K562 (cell line): ENCODE measurements around the gene VWA5B1. TPM values are rescaled to one million over a fixed set of nuclear protein-coding genes. Genes with fewer than 3 reads are reported as not detected.

ENCODE experiments used
- ATAC-seq: fragments of 200-7000 bp; cut with Tn5 transposase; 3 replicates; pipeline ENCODE4 v1.9.1; 2020; ENCODE audit warnings: moderate library complexity
- BruUV-seq: library from RNA; stranded (reverse); fragments of 400-500 nt; replicated peaks from 2 replicates; lab custom pipeline; 2021; lab: Mats Ljungman, UMichigan
- CTCF ChIA-PET: fragments of 300-600 bp; formaldehyde crosslinking; extraction: SDS; loops from one replicate; lab custom pipeline; 2021; ENCODE audit warnings: low intra/inter-chr PET ratio; lab: Yijun Ruan, JAX
- POLR2A ChIA-PET: fragments of 300-600, 350-650 bp; sonication (Branson Sonifier 250); formaldehyde crosslinking; extraction: SDS; loops from one replicate; lab custom pipeline; 2021; ENCODE audit warnings: antibody characterized with exemption, inconsistent platforms; lab: Yijun Ruan, JAX
- DNase-seq, 4 experiments: peaks; one replicate each; pipeline versions ENCODE4 v3.0.0 to v3.0.0-alpha.2; 2011 to 2018; ENCODE audit warnings: low spot score in 3 of 4, mixed read lengths in 3 of 4; ENCODE audit errors: extremely low read depth in 1 of 4
- FAIRE-seq: peaks from 2 replicates; lab custom pipeline; 2011; peaks lifted over from hg19 to GRCh38; lab: Jason Lieb, UNC
- H2AFZ ChIP-seq: 2 replicates; pipeline ENCODE4 v1.6.0; 2011; ENCODE audit warnings: low read depth, low read length, control low read depth, inconsistent platforms
- H3K27ac ChIP-seq: fragments of 200-600 bp; 3 replicates; pipeline ENCODE4 v1.8.0; 2011; ENCODE audit warnings: low read depth, mild to moderate bottlenecking, control low read depth, inconsistent platforms, low read length, moderate library complexity, mixed read lengths; ENCODE audit errors: extremely low read depth
- H3K27me3 ChIP-seq, 2 experiments: fragments of 300-600 bp in 1 of 2; 2 replicates in 1 of 2; 3 replicates in 1 of 2; pipeline versions ENCODE4 v1.6.0 to v1.8.0; 2011; ENCODE audit warnings: inconsistent platforms in 2 of 2, low read length in 2 of 2, mild to moderate bottlenecking in 1 of 2, mixed read lengths in 1 of 2, moderate library complexity in 1 of 2; ENCODE audit not compliant: control insufficient read depth in 2 of 2, insufficient read depth in 2 of 2
- H3K36me3 ChIP-seq: fragments of 300-600 bp; 3 replicates; pipeline ENCODE4 v1.8.0; 2011; ENCODE audit warnings: mild to moderate bottlenecking, low read length, inconsistent platforms; ENCODE audit not compliant: control insufficient read depth, insufficient read depth
- H3K4me1 ChIP-seq, 2 experiments: fragments of 200-600 bp in 1 of 2; replicated peaks in 1 of 2; 2 replicates in 1 of 2; 3 replicates in 1 of 2; pipeline versions ENCODE4 v1.5.1 to v1.8.0; 2011; ENCODE audit warnings: inconsistent platforms in 2 of 2, low read length in 2 of 2, mild to moderate bottlenecking in 1 of 2, mixed read lengths in 1 of 2, moderate library complexity in 1 of 2; ENCODE audit not compliant: control insufficient read depth in 2 of 2, insufficient read depth in 2 of 2
- H3K4me2 ChIP-seq: 2 replicates; pipeline ENCODE4 v1.6.1; 2011; ENCODE audit warnings: low read length, control low read depth, inconsistent platforms, mixed read lengths; ENCODE audit not compliant: insufficient read depth
- H3K4me3 ChIP-seq: fragments of 200-600 bp; sonication (generic), shearing (Covaris generic); 2 replicates; pipeline ENCODE4 v1.5.1; 2016; ENCODE audit warnings: control low read depth, inconsistent platforms
- H3K79me2 ChIP-seq: fragments of 200-600 bp; 3 replicates; pipeline ENCODE4 v1.8.0; 2011; ENCODE audit warnings: low read length, inconsistent platforms; ENCODE audit not compliant: control insufficient read depth, insufficient read depth
- H3K9ac ChIP-seq, 2 experiments: 2 replicates each; pipeline versions ENCODE4 v1.6.0 to v1.6.1; 2011; ENCODE audit warnings: low read depth in 2 of 2, low read length in 2 of 2, control low read depth in 1 of 2, inconsistent platforms in 1 of 2, mild to moderate bottlenecking in 1 of 2, mixed read lengths in 1 of 2; ENCODE audit not compliant: insufficient read depth in 1 of 2
- H3K9me1 ChIP-seq: one replicate; pipeline ENCODE4 v1.6.0; 2011; ENCODE audit warnings: inconsistent platforms, mild to moderate bottlenecking, low read length, moderate library complexity; ENCODE audit not compliant: control insufficient read depth, insufficient read depth
- H3K9me3 ChIP-seq: replicated peaks from 2 replicates; pipeline ENCODE4 v1.5.1; 2011; ENCODE audit warnings: low read depth, low read length, inconsistent platforms; ENCODE audit not compliant: control insufficient read depth, insufficient read depth
- H4K20me1 ChIP-seq: replicated peaks from 2 replicates; pipeline ENCODE4 v1.6.1; 2011; ENCODE audit warnings: low read length, inconsistent platforms, mixed read lengths; ENCODE audit not compliant: control insufficient read depth, insufficient read depth
- ASH1L ChIP-seq: fragments of 450-650 bp; IDR thresholded peaks from 2 replicates; pipeline ENCODE4 v1.6.1; 2018; ENCODE audit warnings: borderline replicate concordance, mild to moderate bottlenecking, low read depth; ENCODE audit not compliant: partially characterized antibody
- CREB1 ChIP-seq, 2 experiments: sonication (generic) in 1 of 2; formaldehyde crosslinking in 1 of 2; IDR thresholded peaks; 2 replicates each; pipeline versions ENCODE4 v1.6.1 to v1.8.0; 2012 to 2022; ENCODE audit warnings: inconsistent platforms in 1 of 2, mild to moderate bottlenecking in 1 of 2, missing genetic modification reagents in 1 of 2, moderate library complexity in 1 of 2
- DDX20 ChIP-seq: fragments of 450-650 bp; IDR thresholded peaks from 2 replicates; pipeline ENCODE4 v1.6.1; 2016; ENCODE audit warnings: missing genetic modification characterization, low read depth, mild to moderate bottlenecking, missing compliant biosample characterization, moderate library complexity
- ERF ChIP-seq: fragments of 450-650 bp; formaldehyde crosslinking; IDR thresholded peaks from 2 replicates; pipeline ENCODE4 v1.4.0; 2020; ENCODE audit warnings: mild to moderate bottlenecking, mixed read lengths
- ETV5 ChIP-seq: sonication (generic); formaldehyde crosslinking; IDR thresholded peaks from 2 replicates; pipeline ENCODE4 v1.4.0; 2020; ENCODE audit warnings: low read depth, mild to moderate bottlenecking, missing genetic modification reagents
- FOSL1 ChIP-seq: fragments of 200-800 bp; sonication (Bioruptor generic); conservative IDR thresholded peaks from 2 replicates; pipeline ENCODE4 v1.6.1; 2016; ENCODE audit warnings: missing genetic modification characterization, missing compliant biosample characterization
- FOXJ3 ChIP-seq: sonication (generic); formaldehyde crosslinking; IDR thresholded peaks from 2 replicates; pipeline ENCODE4 v1.4.0; 2020; ENCODE audit warnings: mild to moderate bottlenecking, missing genetic modification reagents
- HNRNPLL ChIP-seq: fragments of 200-400 bp; formaldehyde crosslinking; IDR thresholded peaks from 2 replicates; pipeline ENCODE4 v1.6.1; 2017; ENCODE audit warnings: low read length, low read depth, mild to moderate bottlenecking; ENCODE audit not compliant: poor library complexity, severe bottlenecking
- HOXB6 ChIP-seq: fragments of 250-450 bp; sonication (Bioruptor Pico); IDR thresholded peaks from 2 replicates; pipeline ENCODE4 v1.5.1; 2022; ENCODE audit warnings: mild to moderate bottlenecking, borderline replicate concordance
- MAZ ChIP-seq, 2 experiments: fragments of 450-650 bp in 1 of 2; sonication (generic) in 1 of 2; formaldehyde crosslinking; IDR thresholded peaks in 1 of 2; conservative IDR thresholded peaks in 1 of 2; 2 replicates each; pipeline versions ENCODE4 v1.4.0 to v1.5.0; 2020; ENCODE audit warnings: mild to moderate bottlenecking in 1 of 2, missing genetic modification reagents in 1 of 2
- SIRT6 ChIP-seq: IDR thresholded peaks from one replicate; pipeline ENCODE4 v1.6.1; 2012; ENCODE audit warnings: low read depth, mild to moderate bottlenecking, control low read depth, inconsistent platforms, low read length, moderate library complexity
- TBP ChIP-seq: optimal IDR thresholded peaks from 2 replicates; pipeline ENCODE3; 2011; ENCODE audit warnings: low read depth, low read length, improper control_type of control experiment
- ZNF175 ChIP-seq: fragments of 200-800 bp; sonication (Bioruptor generic); IDR thresholded peaks from 2 replicates; pipeline ENCODE4 v1.6.1; 2016; ENCODE audit warnings: low read depth, mild to moderate bottlenecking, missing genetic modification characterization, missing compliant biosample characterization
- ZNF184 ChIP-seq: sonication (generic); formaldehyde crosslinking; IDR thresholded peaks from 2 replicates; pipeline ENCODE4 v1.5.0; 2020; ENCODE audit warnings: missing genetic modification reagents
- ZNF24 ChIP-seq: fragments of 450-650 bp; IDR thresholded peaks from 2 replicates; pipeline ENCODE4 v1.6.1; 2016
- ZNF57 ChIP-seq: fragments of 450-650 bp; formaldehyde crosslinking; IDR thresholded peaks from 2 replicates; pipeline ENCODE4 v1.4.0; 2020; ENCODE audit warnings: mild to moderate bottlenecking, moderate library complexity
- WGBS: fragments of 100-300 bp; shearing (Covaris generic); methylation state at CpG from one replicate; pipeline ENCODE4 v1.1.6; 2016; ENCODE audit warnings: low coverage, mixed read lengths; ENCODE audit not compliant: insufficient coverage; ENCODE audit errors: missing lambda C conversion rate; 5-methylcytosine and 5-hydroxymethylcytosine counted together
- in situ Hi-C: fragments of 300-500 bp; cut with MboI; formaldehyde crosslinking; loops from 4 replicates; pipeline ENCODE4 v1.15.0; 2018; ENCODE audit warnings: inconsistent platforms, mixed read lengths
- intact Hi-C: fragments of 100-400 bp; cut with micrococcal nuclease; formaldehyde crosslinking; loops from 2 replicates; pipeline ENCODE4 v1.14.2; 2022
- polyA plus RNA-seq, 8 experiments: library from polyadenylated mRNA; depleted of rRNA in 4 of 8; stranded (reverse) in 5 of 8; unstranded in 3 of 8; fragments of >200 nt; fragmentation: Nextera tagmentation in 2 of 8; fragmentation: Illumina TruSeq in 1 of 8; extraction: Ambion mirVana in 2 of 8; extraction: Trizol in 1 of 8; gene quantifications; 2 replicates each; pipeline versions ENCODE4 v1.2.1 to v1.2.3, GENCODE V29; 2011 to 2014; ENCODE audit warnings: inconsistent platforms in 1 of 8, missing spikeins in 1 of 8
- total RNA-seq, 7 experiments: library from RNA; depleted of rRNA in 6 of 7; stranded (reverse); fragments of >200 nt in 6 of 7; fragmentation: Illumina TruSeq in 2 of 7; extraction: Trizol in 2 of 7; gene quantifications; 2 replicates each; pipeline versions ENCODE4 v1.2.1 to v1.2.3, GENCODE V29; 2011 to 2021; ENCODE audit warnings: low replicate concordance in 1 of 7

The VWA5B1 gene
- total and polyA plus RNA-seq, 9 of the 15 experiments (the other 6 are each of a cell fraction or from before 2014, with no cell fraction given) = not detected

DNA sequence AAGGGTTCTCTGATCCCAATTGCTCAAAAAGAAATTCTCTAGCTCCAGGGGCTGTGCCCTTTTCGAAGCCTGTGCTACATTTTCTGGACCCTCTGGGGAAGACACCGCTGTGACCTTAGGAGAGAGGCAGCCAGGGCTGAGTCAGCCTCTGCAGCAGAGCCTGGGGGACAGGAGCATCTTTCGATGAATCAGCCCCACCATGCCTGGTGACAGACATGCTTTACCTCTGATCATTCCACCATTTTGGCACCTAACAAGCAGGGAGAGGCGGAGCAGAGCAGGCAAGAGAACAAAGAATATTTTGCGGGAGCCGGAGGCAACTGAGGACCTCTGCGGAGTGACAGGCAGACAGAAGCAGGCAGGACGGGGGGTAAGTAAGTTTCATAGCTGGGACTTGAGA, 84.9 kb downstream of the VWA5B1 start:
- H3K4me2 ChIP-seq = no peak overlapping the region
- no TSS peak for BruUV-seq
- H3K36me3 ChIP-seq = no peaks in the 10 kb centered on the region
- H3K4me3 ChIP-seq = no peak overlapping the region
- peaks cover 6% of the 10 kb centered on the region; the same call in 1 of the 2 replicates for H4K20me1 ChIP-seq
- peaks cover 0 to 27% of the 10 kb centered on the region in 2 experiments; a peak in 2 of 5 replicates for H3K27me3 ChIP-seq
- no peaks in the 10 kb centered on the region for H3K9me3 ChIP-seq
- 2% methylated on average over 8 of the region's 8 CpGs for WGBS
- no peak overlapping the region for H3K27ac ChIP-seq
- H3K79me2 ChIP-seq = no peaks in the 10 kb centered on the region
- no peak for DNase-seq
- H3K9me1 ChIP-seq = no peaks in the 10 kb centered on the region
- intact Hi-C loops (loop anchor here (5.0 kb wide), 1 partner anchor 57 kb away; no protein-coding TSS in a partner anchor), in situ Hi-C loops (no loop called here)
- no peak overlapping the region for H2AFZ ChIP-seq
- no peak overlapping the region for H3K9ac ChIP-seq
- H3K4me1 ChIP-seq = no peaks in the 10 kb centered on the region
- CTCF ChIA-PET = interaction anchor here (2.8 kb wide), 1 partner anchor 118 kb away, joined by 23 read pairs; no protein-coding TSS in a partner anchor
- ATAC-seq = no peak
- no peak for FAIRE-seq
- TF ChIP-seq TBP (no peak), ERF (no peak), ZNF184 (CRISPR knock-in tag) (no peak), CREB1 (IDR thresholded peaks at IDR 0.05) (no peak), CREB1 (CRISPR knock-in tag; IDR thresholded peaks at IDR 0.05) (no peak), DDX20 (tag) (no peak), HOXB6 (no peak), ASH1L (no peak), ZNF24 (no peak), HNRNPLL (no peak), ETV5 (CRISPR knock-in tag) (no peak), FOXJ3 (CRISPR knock-in tag) (no peak), FOSL1 (tag) (no peak), ZNF57 (no peak), SIRT6 (no peak), ZNF175 (CRISPR knock-in tag) (no peak), MAZ (CRISPR knock-in tag; conservative IDR thresholded peaks at IDR 0.05 in 1 of 2, IDR thresholded peaks at IDR 0.05 in 1 of 2) (no peak)
- POLR2A ChIA-PET = interaction anchor here (0.5 to 0.7 kb wide), 2 partner anchors 38 to 42 kb away, joined by 3 read pairs; no protein-coding TSS in a partner anchor
